Measurements from ENCODE around the gene EDIL3. TPM values are rescaled to one million over a fixed set of nuclear protein-coding genes. Genes with fewer than 3 reads are reported as not detected.

EDIL3 gene
- total and polyA plus RNA-seq, 7 donors, result 3.5 to 57.3 (median 37.1) TPM

DNA sequence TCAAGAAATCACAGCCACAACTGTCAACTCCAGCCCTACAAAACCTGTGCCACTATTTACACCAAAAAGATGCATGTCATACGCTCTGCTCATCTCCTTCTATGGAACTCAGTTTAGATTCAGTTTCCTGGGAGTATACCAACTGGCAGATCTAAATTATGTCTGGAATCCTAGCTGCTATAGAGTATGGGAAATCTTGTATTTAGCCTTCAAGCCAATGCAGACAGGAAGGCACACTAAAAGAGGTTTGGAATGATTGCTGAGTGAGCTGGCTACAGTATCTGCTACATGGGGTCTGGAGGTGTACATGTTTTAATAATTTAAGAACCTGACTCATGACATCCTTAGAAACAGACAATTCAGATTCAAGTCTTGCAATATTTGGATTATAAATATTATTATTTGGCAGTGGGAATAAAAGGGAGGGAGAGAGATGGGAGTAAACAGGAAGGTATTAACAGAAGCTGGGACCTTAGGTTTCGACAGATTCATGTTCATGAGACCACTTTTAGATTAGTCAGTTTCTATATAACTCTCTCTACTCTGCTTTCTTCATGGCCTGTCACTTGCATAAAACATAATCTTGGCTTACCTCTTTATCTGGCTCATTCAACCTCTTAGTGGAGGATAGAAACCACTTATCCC lies 485.2 kb downstream of the EDIL3 start:
- no peaks in the 10 kb centered on the region for H3K36me3 ChIP-seq
- no peaks in the 10 kb centered on the region for H3K27me3 ChIP-seq
- TF ChIP-seq EP300 (IDR thresholded peaks at IDR 0.05) (no peak), CTCF (IDR thresholded peaks at IDR 0.05) (no peak), POLR2A (IDR thresholded peaks at IDR 0.05) (no peak), POLR2AphosphoS5 (IDR thresholded peaks at IDR 0.05) (no peak)
- H3K4me3 ChIP-seq, result no peak overlapping the region
- H3K4me1 ChIP-seq, result peaks cover 0 to 12% (median 3%) of the 10 kb centered on the region in 4 donors
- H3K9me3 ChIP-seq, result no peaks in the 10 kb centered on the region
- H3K27ac ChIP-seq, result no peak overlapping the region
- DNase-seq, result no peak
- 76 to 90% methylated on average over 2 of the region's 2 CpGs for WGBS, 2 donors
- intact Hi-C loops (cut with DNase I), result no loop called here

DNA sequence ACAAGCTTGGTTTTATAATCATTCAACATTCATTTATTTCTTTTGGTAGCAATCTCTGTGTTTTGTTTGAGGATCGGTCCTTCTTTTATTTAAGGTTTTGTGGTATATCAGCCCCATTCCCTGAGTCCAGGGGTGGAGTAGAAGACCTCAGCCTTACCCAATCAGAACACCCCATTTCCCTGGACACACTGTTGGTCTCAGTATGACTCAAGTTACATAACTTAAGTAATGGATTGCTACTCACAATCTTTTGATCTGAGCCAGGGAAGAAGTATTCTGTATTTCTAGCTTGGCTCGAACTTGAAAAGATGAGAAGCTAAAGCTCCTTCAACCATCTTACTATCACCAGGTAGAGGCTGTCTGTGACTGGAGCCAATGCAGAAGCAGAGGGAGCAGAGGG lies 488.8 kb downstream of the EDIL3 start:
- no peak for TF ChIP-seq CTCF (IDR thresholded peaks at IDR 0.05)
- no peak for TF ChIP-seq EP300 (IDR thresholded peaks at IDR 0.05)
- no peak for TF ChIP-seq POLR2A (IDR thresholded peaks at IDR 0.05)
- TF ChIP-seq POLR2AphosphoS5 (IDR thresholded peaks at IDR 0.05), result no peak
- Histone ChIP-seq H3K9me3 (no peaks in the 10 kb centered on the region), H3K27me3 (no peaks in the 10 kb centered on the region), H3K36me3 (no peaks in the 10 kb centered on the region), H3K4me1 (peaks cover 0 to 12% (median 3%) of the 10 kb centered on the region in 4 donors), H3K4me3 (no peak overlapping the region), H3K27ac (no peak overlapping the region)
- DNase-seq, result no peak
- WGBS, 2 donors, result 90 to 97% methylated on average over 2 of the region's 2 CpGs
- intact Hi-C loops (cut with DNase I), result no loop called here

GRCh38 chr5:83891261-83891660 lies 493.4 kb downstream of the EDIL3 start:
- TF ChIP-seq POLR2AphosphoS5 (IDR thresholded peaks at IDR 0.05) (no peak), EP300 (IDR thresholded peaks at IDR 0.05) (no peak), CTCF (IDR thresholded peaks at IDR 0.05) (no peak), POLR2A (IDR thresholded peaks at IDR 0.05) (no peak)
- Histone ChIP-seq H3K27me3 (no peaks in the 10 kb centered on the region), H3K9me3 (no peaks in the 10 kb centered on the region), H3K4me3 (no peak overlapping the region), H3K36me3 (no peaks in the 10 kb centered on the region), H3K27ac (no peak overlapping the region), H3K4me1 (no peaks in the 10 kb centered on the region)
- no peak for DNase-seq
- 79 to 82% methylated on average over 2 of the region's 2 CpGs for WGBS, 2 donors
- intact Hi-C loops (cut with DNase I), result no loop called here

Small RNA genes within 50 kb of the gene (small RNA-seq; reads per million reads assigned to genes)
- 0 reads per million in 3 donors for gene RNU6-448P

Measured in sigmoid colon (tissue), 7 donors.